ENCODE results near the gene UROD.
"Not testable (repeated sequence)": the region's sequence is repeated elsewhere in the genome, so short reads cannot be mapped to it uniquely, and the experiment has no call there.

The UROD gene

DNA sequence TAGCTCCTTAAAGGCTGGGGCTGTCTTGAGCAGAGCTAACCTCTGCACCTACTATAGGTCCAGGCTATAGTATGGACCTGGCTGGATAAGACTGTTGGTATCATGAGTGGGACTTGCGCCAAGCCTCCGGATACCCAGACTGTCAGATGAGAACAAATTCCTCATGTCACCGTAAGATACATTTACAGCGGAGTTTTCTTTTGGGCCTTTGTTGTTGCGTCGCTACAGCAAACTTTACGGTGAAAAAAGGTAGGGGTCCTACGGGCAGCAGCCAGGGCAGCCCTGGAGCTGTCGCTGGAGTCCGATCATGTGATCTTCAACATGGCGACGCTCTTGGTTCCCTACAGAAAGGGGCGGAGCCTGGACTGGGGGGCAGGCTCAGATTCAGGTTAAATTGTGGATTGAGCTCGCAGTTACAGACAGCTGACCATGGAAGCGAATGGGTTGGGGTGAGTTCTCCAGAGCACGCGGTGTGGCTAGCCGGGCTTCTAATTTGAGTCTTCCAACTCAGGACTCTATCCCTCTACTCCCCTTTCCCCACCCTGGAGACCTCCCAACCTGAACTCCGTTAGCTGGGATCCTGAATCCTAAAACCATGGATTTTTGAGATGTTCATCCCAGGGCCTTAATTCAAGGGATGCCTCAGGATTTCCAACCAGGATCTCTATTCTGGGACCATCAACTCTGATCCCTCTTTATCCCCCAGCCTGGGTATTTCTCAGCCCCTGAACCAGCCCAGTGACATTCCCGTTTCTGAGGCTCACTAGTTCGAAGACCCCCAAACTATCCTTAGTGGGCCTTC lies at the start of gene UROD:
UROD (plus strand) TSS at position 418 of the 802 bp plus-strand sequence; CDS start at position 430, 12 bp downstream.
- Mint-ChIP-seq H3K4me3 (peak within 1 kb of the TSS; percentile 86), H3K9me3 (no peaks in the 10 kb centered on the region), H3K27me3 (no peaks in the 10 kb centered on the region), H3K4me1 (peaks cover 52% of the 10 kb centered on the region), H3K36me3 (peaks cover 15% of the 10 kb centered on the region), H3K27ac (peak within 1 kb of the TSS; percentile 87)

DNA sequence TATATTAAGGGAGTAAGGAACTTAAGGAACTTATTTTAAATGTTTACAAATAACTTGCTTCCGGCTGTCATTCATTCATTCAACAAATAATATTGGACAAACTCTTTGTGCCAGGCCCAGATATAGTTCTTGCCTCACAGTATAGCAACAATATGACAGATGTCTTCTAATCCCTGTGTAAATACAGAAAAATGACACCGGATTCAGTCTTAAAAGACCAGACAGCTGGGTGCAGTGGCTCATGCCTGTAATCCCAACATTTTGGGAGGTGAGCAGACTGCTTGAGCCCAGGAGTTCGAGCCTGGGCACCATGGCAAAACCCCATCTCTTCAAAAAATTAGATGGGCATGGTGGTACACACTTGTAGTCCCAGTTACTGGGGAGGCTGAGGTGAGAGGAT lies 49.3 kb upstream of the UROD start:
- Mint-ChIP-seq H3K9me3 (no peaks in the 10 kb centered on the region), H3K4me3 (no peak overlapping the region), H3K4me1 (no peaks in the 10 kb centered on the region), H3K27ac (no peak overlapping the region), H3K36me3 (peaks cover 8% of the 10 kb centered on the region), H3K27me3 (no peaks in the 10 kb centered on the region)

DNA sequence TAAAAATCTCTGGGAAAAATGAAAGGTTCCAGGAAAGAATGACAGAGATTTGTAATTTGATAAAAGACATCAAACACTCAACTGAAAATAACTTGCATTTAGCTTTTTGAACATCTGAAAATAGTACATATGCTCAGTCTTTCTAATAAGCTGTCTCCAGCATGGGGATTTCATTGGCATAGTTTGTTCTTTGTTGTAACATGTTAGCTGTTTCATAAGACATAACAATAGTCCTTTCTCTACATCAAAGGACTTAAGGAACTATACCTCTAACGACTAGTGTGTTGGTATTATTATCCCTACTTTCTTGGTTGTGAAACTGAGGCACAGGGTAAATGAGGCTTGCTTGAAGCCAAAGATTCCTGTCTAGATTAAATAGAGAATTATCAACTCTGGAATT lies 47.7 kb upstream of the UROD start:
- Mint-ChIP-seq H3K9me3 (no peaks in the 10 kb centered on the region), H3K27ac (no peak overlapping the region), H3K4me1 (no peaks in the 10 kb centered on the region), H3K4me3 (no peak overlapping the region), H3K36me3 (peaks cover 12% of the 10 kb centered on the region), H3K27me3 (no peaks in the 10 kb centered on the region)

DNA sequence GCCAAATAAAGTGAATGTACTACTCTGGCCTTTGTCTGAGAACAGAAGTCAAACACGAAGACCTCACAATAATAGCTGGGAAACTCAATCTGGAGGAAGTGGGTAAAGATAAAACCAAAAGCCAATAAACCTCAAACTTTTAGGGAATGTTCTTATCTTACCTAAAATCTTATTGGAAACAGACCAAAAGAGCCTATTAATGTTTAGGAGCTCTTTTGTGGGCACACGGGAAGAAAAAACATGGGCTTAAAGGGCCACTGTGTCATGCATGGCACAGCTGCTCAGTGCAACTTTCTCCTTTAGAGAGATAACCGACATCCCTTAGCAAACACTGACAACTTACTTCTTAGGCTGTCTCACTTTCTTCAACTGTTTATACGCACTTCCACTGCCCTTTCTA lies 41.7 kb upstream of the UROD start:
- Mint-ChIP-seq H3K27me3 (no peaks in the 10 kb centered on the region), H3K4me1 (peaks cover 7% of the 10 kb centered on the region), H3K36me3 (peaks cover 13% of the 10 kb centered on the region), H3K4me3 (no peak overlapping the region), H3K27ac (no peak overlapping the region), H3K9me3 (no peaks in the 10 kb centered on the region)

DNA sequence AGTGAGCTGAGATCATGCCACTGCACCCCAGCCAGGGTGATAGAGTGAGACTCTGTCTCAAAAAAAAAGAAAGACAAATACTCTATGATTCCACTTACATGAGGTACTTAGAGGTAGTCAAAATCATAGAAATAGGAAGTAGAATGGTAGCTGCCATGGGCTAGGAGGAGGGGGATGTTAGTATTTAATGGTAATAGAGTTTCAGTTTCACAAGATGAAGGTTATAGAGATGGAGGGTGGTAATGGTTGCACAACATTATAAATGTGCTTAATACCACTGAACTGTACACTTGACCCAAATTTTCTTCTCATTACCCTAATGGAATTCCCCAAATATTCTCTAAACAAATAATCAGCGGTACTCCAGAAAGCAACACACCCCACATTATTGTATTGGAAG lies 38.4 kb upstream of the UROD start:
- no peaks in the 10 kb centered on the region for H3K27me3 Mint-ChIP-seq
- peaks cover 6% of the 10 kb centered on the region for H3K9me3 Mint-ChIP-seq
- H3K36me3 Mint-ChIP-seq, result peaks cover 33% of the 10 kb centered on the region
- H3K4me1 Mint-ChIP-seq, result peaks cover 18% of the 10 kb centered on the region
- no peak overlapping the region for H3K27ac Mint-ChIP-seq
- no peak overlapping the region for H3K4me3 Mint-ChIP-seq

DNA sequence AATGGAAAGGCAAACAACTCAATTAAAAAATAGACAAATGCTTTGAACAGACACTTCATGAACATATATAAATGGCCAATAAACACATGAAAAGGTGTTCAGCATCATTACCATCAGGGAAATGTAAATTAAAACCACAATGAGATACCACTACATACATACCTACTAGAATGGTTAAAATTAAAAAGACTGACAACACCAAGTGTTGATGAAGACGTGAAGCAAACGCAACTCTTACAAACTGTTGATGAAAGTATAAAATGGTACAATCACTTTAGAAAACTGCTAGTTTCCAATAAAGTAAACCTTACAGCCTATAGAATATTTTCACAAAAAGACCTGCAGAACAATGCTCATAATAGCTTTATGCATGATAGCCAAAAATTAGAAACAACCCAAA lies 35.8 kb upstream of the UROD start:
- no peak overlapping the region for H3K4me3 Mint-ChIP-seq
- peaks cover 6% of the 10 kb centered on the region for H3K9me3 Mint-ChIP-seq
- no peaks in the 10 kb centered on the region for H3K27me3 Mint-ChIP-seq
- H3K4me1 Mint-ChIP-seq, result peaks cover 18% of the 10 kb centered on the region
- H3K36me3 Mint-ChIP-seq, result peaks cover 28% of the 10 kb centered on the region
- no peak overlapping the region for H3K27ac Mint-ChIP-seq

DNA sequence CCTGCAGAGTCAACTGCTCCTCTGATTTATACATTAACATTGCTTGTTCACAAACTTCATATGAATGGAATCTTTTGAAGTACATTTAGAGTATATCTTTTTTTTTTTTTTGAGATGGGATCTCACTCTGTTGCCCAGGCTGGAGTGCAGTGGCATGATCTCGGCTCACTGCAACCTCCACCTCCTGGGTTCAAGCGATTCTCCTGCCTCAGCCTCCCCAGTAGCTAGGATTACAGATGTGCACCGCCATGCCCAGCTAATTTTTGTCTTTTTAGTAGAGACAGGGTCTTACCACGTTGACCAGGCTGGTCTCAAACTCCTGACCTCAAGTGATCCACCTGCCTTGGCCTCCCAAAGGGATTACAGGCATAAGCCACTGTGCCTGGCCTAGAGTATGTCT lies 34.7 kb upstream of the UROD start:
- H3K9me3 Mint-ChIP-seq, H3K4me3 Mint-ChIP-seq, H3K27ac Mint-ChIP-seq, H3K27me3 Mint-ChIP-seq: not testable (repeated sequence)
- Mint-ChIP-seq H3K4me1 (peaks cover 22% of the 10 kb centered on the region), H3K36me3 (peaks cover 31% of the 10 kb centered on the region)

DNA sequence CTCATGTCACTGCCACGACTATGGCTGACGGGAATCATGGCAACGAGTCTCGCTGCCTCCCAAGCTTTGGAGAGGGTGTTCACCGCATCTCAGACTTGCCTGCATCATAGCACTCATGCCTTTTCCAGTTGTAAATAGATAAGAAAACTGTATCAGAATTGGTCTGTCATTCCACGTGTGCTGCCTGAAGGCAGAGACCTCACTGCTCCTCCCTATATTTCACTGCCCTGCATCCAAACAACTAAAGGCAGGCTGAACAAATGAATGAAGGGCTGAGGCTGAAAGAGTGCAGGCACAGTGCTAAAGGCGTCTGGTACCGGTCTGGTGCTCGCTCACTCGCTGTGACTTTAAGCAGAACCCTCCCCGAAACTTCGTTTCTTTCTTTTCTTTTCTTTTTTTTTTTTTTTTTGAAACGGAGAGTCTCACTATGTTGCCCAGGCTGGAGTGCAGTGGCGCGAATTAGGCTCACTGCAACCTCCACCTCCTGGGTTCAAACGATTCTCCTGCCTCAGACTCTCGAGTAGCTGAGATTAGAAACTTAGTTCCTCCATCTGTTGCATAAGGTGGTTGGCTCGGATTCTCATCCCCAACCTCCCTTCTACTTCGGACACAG lies 26.2 kb upstream of the UROD start:
- no peaks in the 10 kb centered on the region for H3K27me3 Mint-ChIP-seq
- H3K4me1 Mint-ChIP-seq, result peaks cover 30% of the 10 kb centered on the region
- H3K4me3 Mint-ChIP-seq, result peak overlapping the region; percentile 99
- peaks cover 6% of the 10 kb centered on the region for H3K36me3 Mint-ChIP-seq
- H3K27ac Mint-ChIP-seq, result peak overlapping the region; percentile 93
- H3K9me3 Mint-ChIP-seq, result no peaks in the 10 kb centered on the region

DNA sequence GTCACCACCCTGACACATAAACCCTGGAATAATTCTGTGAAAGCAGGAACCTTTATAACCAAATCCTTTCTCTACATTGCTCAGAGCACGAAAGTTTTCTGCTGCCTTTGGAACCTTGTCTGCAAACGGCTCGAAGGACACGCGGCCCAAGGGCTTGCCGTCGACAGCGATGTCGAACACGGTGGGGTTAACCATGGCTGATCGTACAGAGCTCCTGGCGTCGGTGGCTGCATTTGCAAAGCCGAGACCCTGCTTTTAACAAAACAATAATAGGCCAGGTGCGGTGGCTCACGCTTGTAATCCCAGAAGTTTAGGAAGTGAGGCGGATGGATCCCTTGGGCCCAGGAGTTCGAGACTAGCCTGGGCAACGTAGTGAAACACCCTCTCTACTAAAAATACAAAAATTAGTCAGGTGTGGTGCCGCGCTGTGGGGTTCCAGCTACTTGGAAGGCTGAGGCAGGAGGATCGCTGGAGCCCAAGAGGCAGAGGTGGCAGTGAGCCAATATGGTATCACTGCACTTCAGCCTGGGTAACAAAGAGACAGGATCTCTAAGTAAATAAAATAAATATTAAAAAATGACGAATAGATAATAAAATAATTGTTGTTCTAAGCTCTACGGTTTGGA lies 23.4 kb upstream of the UROD start:
- Mint-ChIP-seq H3K4me1 (peaks cover 22% of the 10 kb centered on the region), H3K36me3 (peaks cover 3% of the 10 kb centered on the region), H3K27me3 (no peaks in the 10 kb centered on the region), H3K27ac (no peak overlapping the region), H3K4me3 (no peak overlapping the region), H3K9me3 (no peaks in the 10 kb centered on the region)

DNA sequence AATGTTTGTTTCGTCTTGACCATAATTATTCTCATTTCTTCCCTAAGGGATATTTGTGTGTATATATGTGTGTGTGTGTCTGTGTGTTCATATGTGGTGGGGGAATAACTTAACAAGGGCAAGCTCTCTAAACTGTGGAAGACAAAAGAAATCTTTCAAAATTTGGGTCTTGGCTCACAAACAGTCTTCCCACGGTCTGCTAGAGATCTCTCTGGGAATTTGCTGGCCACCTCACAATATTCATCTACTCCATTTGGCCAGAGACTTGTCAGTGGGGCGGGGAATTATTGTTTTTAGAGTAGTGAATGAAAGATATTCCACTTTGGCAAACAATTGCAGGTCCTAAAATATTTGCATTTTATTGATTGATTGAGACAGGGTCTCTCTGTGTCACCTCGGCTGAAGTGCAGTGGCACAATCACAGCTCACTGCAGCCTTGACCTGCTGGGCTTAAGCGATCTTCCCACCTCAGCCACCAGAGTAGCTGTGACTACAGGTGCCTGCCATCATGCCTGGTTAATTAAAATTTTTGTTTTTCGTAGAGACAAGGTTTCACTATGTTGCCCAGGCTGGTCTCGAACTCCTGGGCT lies 17.6 kb upstream of the UROD start:
- Mint-ChIP-seq H3K36me3 (no peaks in the 10 kb centered on the region), H3K4me1 (no peaks in the 10 kb centered on the region), H3K4me3 (no peak overlapping the region), H3K9me3 (no peaks in the 10 kb centered on the region), H3K27me3 (no peaks in the 10 kb centered on the region), H3K27ac (no peak overlapping the region)

DNA sequence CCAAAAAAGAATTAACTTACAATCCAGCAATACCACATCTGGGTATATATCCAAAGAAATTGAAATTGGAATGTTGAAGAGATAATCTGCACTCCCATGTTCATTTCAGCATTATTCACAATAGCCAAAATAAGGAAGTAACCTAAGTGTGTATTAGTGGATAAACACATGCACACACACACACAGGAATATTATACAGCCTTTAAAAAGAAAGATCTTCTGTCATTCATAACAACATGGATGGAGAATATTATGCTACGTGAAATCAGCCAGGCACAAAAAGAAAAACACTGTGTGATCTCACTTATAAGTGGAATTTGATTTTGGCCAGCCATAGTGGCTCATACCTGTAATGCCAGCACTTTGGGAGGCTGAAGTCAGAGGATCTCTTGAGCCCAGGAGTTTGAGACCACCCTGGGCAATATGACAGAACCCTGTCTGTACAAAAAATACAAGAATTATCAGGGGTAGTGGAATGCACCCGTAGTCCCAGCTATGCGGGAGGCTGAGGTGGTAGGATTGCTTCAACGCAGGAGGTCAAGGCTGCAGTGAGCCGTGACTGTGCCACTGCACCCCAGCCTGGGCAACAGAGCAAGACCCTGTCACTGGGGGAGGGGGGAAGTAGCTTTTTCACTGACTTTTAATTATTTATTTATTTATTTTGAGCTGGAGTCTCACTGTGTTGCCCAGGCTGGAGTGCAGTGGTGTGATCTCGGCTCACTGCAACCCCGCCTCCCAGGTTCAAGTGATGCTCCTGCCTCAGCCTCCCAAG lies 16.4 kb upstream of the UROD start:
- Mint-ChIP-seq H3K36me3 (no peaks in the 10 kb centered on the region), H3K4me3 (no peak overlapping the region), H3K27ac (peak overlapping the region; percentile 51), H3K9me3 (no peaks in the 10 kb centered on the region), H3K27me3 (no peaks in the 10 kb centered on the region), H3K4me1 (peaks cover 4% of the 10 kb centered on the region)

DNA sequence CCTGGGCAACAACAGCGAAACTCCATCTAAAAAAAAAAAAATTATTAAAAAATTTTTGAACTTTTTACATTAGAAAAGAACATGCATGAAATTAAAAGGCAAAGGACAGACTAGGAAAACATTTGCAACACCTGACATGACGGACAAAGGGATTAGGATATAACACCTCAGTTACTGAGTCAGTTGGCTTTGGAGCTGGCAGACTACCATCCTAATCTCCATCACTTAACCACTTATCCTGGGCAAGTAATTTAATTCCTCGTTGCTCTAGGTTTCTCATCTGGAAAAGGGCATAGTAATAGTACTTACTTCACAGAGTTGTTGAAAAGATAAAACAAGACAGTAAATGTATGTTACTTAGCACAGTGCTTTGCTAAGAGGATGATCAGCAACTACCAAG lies 12.8 kb upstream of the UROD start:
- no peak overlapping the region for H3K27ac Mint-ChIP-seq
- H3K9me3 Mint-ChIP-seq, result no peaks in the 10 kb centered on the region
- H3K4me1 Mint-ChIP-seq, result peaks cover 9% of the 10 kb centered on the region
- H3K4me3 Mint-ChIP-seq, result no peak overlapping the region
- H3K27me3 Mint-ChIP-seq, result no peaks in the 10 kb centered on the region
- H3K36me3 Mint-ChIP-seq, result peaks cover 9% of the 10 kb centered on the region

DNA sequence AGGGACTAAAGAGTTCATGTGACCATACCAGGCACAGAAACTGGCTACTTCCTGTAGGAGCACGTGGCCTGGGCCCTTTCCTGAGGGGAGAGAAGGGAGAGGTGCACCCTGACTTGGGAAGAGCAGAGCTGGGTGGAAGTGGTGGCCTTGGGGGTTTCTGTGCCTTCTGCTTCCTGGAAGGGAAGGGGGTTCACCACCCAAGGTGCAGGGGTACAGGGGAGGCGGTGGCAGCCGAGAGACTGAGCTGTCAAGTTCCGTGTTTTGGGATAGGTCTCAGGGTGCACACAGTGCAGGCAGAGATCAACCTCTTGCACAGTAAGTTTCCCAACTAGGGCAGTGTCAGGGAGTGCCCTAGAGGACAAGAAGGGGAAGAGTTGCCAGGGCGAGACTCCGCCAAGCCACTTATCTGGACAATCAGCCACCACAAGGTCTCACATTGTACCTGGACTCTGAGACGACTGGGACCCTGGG lies 11.0 kb upstream of the UROD start:
- Mint-ChIP-seq H3K27ac (peak overlapping the region; percentile 12), H3K4me3 (no peak overlapping the region), H3K27me3 (no peaks in the 10 kb centered on the region), H3K4me1 (peaks cover 9% of the 10 kb centered on the region), H3K9me3 (no peaks in the 10 kb centered on the region), H3K36me3 (peaks cover 11% of the 10 kb centered on the region)

DNA sequence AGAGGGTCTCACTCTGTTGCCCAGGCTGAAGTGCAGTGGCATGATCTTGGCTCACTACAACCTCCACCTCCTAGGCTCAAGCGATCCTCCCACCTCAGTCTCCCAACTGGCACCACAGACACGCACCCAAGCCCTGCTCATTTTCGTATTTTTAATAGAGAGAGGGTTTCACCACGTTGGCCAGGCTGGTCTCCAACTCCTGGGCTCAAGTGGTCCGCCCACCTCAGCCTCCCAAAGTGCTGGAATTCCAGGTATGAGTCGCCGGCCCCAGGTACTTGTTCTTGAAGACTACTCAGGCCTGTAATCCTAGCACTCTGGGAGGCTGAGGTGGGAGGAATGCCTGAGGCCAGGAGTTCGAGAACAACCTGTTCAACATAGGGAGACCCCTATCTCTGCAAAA lies 10.5 kb upstream of the UROD start:
- H3K4me1 Mint-ChIP-seq, H3K27ac Mint-ChIP-seq, H3K27me3 Mint-ChIP-seq, H3K4me3 Mint-ChIP-seq, H3K9me3 Mint-ChIP-seq: not testable (repeated sequence)
- H3K36me3 Mint-ChIP-seq, result peaks cover 11% of the 10 kb centered on the region

Data from activated naive CD4-positive, alpha-beta T cell treated with anti-CD3 and anti-CD28 coated beads, Interleukin-2, amount 50 U/mL, for 24 hours (primary cell).